NOMO-1 treated with DMSO at 0.1 percent for 48 hours (cell line): ENCODE results near the gene RAMAC.
"Not testable (repeated sequence)": the region's sequence is repeated elsewhere in the genome, so short reads cannot be mapped to it uniquely, and the experiment has no call there.

Source experiments
- DNase-seq: peaks from one replicate; lab custom pipeline; 2025; ENCODE audit not compliant: unreplicated experiment; lab: John Stamatoyannopoulos, UW

Gene RAMAC

DNA sequence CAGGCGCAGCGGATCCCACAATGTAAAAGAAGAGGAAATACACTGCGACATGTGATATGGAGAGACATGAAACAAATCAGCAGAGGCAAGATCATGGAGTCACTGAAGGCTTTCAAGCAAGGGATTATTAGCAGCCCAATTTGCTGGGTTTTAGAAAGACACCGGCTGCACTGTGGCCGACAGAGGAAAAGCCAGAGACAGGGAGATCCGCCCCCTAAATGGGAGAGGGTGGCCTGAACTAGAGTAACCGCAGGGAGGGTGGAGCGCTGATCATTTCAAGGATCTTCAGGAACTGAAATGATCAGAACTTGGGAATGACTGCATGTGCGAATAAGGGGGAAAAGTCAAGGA is 26.0 kb downstream of the RAMAC start:
- DNase-seq = no peak

GRCh38 chr15:83012636-83013035 is 26.6 kb downstream of the RAMAC start:
- peak; percentile 1 for DNase-seq

GRCh38 chr15:83014205-83014653 is 28.2 kb downstream of the RAMAC start:
- DNase-seq = no peak

GRCh38 chr15:83015361-83015760 is 29.4 kb downstream of the RAMAC start:
- DNase-seq = no peak

- DNase-seq = no peak
These were observed 30.9 kb downstream of the RAMAC start for GRCh38 chr15:83016906-83017305.

DNA sequence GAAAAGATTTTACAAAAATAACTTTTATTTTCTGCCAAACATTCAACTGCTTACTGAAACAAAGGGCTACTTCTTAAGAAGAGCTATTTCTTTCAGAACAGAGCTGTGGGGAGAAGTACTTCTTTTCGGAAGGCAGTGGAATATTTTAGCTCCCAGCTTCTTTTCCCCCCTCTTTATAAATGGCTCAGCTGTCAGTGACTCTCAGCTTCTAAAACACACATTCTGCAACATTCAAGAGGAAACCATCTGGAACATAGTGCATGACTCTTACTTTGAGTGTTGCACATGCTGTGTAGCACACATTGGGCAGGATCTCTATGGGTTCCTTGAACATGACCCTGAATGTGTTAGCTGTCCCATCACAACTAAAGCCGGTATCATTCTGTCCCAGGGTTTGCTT is 32.4 kb downstream of the RAMAC start:
- DNase-seq = no peak

DNA sequence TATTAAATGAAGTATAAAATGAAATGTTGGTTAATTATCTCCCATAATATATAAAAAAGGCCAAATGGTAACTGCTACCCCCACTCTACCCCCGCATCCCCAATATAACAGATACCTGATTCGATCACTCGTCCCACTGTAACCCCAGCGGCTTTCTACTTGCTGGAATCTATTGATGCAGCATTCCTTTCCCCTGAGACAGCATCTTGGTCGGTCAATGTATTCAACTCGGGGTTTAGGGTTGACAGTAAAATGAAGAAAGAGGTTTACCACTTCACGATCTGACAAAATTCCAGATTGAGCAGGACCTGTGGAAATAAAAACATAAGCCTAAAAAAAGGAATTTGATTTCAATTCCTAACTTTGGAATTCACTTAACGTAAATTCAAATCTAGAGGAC is 44.0 kb downstream of the RAMAC start:
- DNase-seq = no peak

- DNase-seq = not testable (repeated sequence)
These were observed 45.2 kb downstream of the RAMAC start for GRCh38 chr15:83031234-83031633.

DNA sequence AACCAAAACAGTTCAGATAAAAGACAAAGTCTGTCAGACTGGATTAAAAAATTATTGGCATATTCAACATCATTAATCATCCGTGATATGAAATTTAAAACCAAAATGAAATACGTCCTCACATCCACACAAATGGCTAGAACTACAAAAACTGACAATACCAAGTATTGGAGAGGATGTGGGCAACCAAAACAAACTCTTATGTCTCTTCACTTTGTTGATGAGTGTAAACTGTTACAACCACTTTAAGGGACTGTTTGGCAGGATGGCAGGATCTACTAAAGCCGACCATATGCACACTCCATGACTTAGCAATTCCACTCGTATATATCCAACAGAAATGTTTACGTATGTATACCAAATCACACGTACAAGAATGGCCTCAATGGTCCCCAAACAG is 50.2 kb downstream of the RAMAC start:
- no peak for DNase-seq

- no peak for DNase-seq
These were observed 53.2 kb downstream of the RAMAC start for GRCh38 chr15:83039206-83039605.
